ENCODE data around the gene CHDH. TPM values are rescaled to one million over a fixed set of nuclear protein-coding genes. Genes with fewer than 3 reads are reported as not detected.
A peak's percentile ranks its signal among the peaks of the same experiment; 100 is the strongest.

The CHDH gene
- total and polyA plus RNA-seq, 5 donors from 2014 or later = 0.45 to 4.3 (median 1.3) TPM

- H3K9me3 Mint-ChIP-seq = peaks cover 0 to 2% (median 0%) of the 10 kb centered on the region in 7 donors
- H3K27ac Mint-ChIP-seq = peak overlapping the region in 1 of 3 donors; percentile 78
Measured at GRCh38 chr3:53836084-53836872, 9.9 kb downstream of the CHDH start.

GRCh38 chr3:53835257-53835656 is 11.0 kb downstream of the CHDH start:
- H3K36me3 Mint-ChIP-seq = no peaks in the 10 kb centered on the region
- DNase-seq = no peak
- no peaks in the 10 kb centered on the region for H3K27me3 ChIP-seq (ENCODE audit: control insufficient read depth, insufficient read depth, low read length)
- H3K36me3 ChIP-seq (ENCODE audit: control insufficient read depth, insufficient read depth, low read length) = no peaks in the 10 kb centered on the region
- H3K4me1 ChIP-seq (ENCODE audit: control insufficient read depth, insufficient read depth, low read length, poor library complexity, severe bottlenecking) = peaks cover 6% of the 10 kb centered on the region
- H3K9me3 Mint-ChIP-seq = peaks cover 0 to 2% (median 0%) of the 10 kb centered on the region in 7 donors
- no peak for ATAC-seq (ENCODE audit: low read depth in 2 of 2)
- no peak overlapping the region for H3K27ac ChIP-seq (ENCODE audit: insufficient read depth, low read length, poor library complexity, severe bottlenecking)
- H3K4me3 ChIP-seq (ENCODE audit: low read depth, low read length) = no peak overlapping the region
- H3K27ac Mint-ChIP-seq = no peak overlapping the region
- H3K9me3 ChIP-seq (ENCODE audit: control insufficient read depth in 2 of 2, low read length in 2 of 2) = no peaks in the 10 kb centered on the region
- peaks cover 9% of the 10 kb centered on the region for H3K27me3 Mint-ChIP-seq
- H3K4me1 Mint-ChIP-seq = no peaks in the 10 kb centered on the region
- no peak overlapping the region for H3K4me3 Mint-ChIP-seq

More at GRCh38 chr3:53836084-53836872, 9.9 kb downstream of the CHDH start:
- DNase-seq = no peak
- peaks cover 6% of the 10 kb centered on the region for H3K4me1 ChIP-seq (ENCODE audit: control insufficient read depth, insufficient read depth, low read length, poor library complexity, severe bottlenecking)
- ATAC-seq (ENCODE audit: low read depth in 2 of 2) = no peak
- H3K27ac ChIP-seq (ENCODE audit: insufficient read depth, low read length, poor library complexity, severe bottlenecking) = no peak overlapping the region
- Mint-ChIP-seq H3K36me3 (no peaks in the 10 kb centered on the region), H3K27me3 (peaks cover 9% of the 10 kb centered on the region), H3K4me1 (no peaks in the 10 kb centered on the region), H3K4me3 (no peak overlapping the region)
- H3K9me3 ChIP-seq (ENCODE audit: control insufficient read depth in 2 of 2, low read length in 2 of 2) = no peaks in the 10 kb centered on the region
- no peaks in the 10 kb centered on the region for H3K27me3 ChIP-seq (ENCODE audit: control insufficient read depth, insufficient read depth, low read length)
- no peaks in the 10 kb centered on the region for H3K36me3 ChIP-seq (ENCODE audit: control insufficient read depth, insufficient read depth, low read length)
- no peak overlapping the region for H3K4me3 ChIP-seq (ENCODE audit: low read depth, low read length)

GRCh38 chr3:53834429-53835095 is 11.7 kb downstream of the CHDH start:
- Histone ChIP-seq H3K36me3 (ENCODE audit: control insufficient read depth, insufficient read depth, low read length) (no peaks in the 10 kb centered on the region), H3K9me3 (ENCODE audit: control insufficient read depth in 2 of 2, low read length in 2 of 2) (no peaks in the 10 kb centered on the region), H3K27ac (ENCODE audit: insufficient read depth, low read length, poor library complexity, severe bottlenecking) (no peak overlapping the region), H3K27me3 (ENCODE audit: control insufficient read depth, insufficient read depth, low read length) (no peaks in the 10 kb centered on the region), H3K4me3 (ENCODE audit: low read depth, low read length) (no peak overlapping the region), H3K4me1 (ENCODE audit: control insufficient read depth, insufficient read depth, low read length, poor library complexity, severe bottlenecking) (peaks cover 6% of the 10 kb centered on the region)
- Mint-ChIP-seq H3K9me3 (peaks cover 0 to 2% (median 0%) of the 10 kb centered on the region in 7 donors), H3K27me3 (peaks cover 2% of the 10 kb centered on the region), H3K4me1 (no peaks in the 10 kb centered on the region), H3K36me3 (no peaks in the 10 kb centered on the region), H3K4me3 (no peak overlapping the region), H3K27ac (no peak overlapping the region)
- DNase-seq (no peak), ATAC-seq (ENCODE audit: low read depth in 2 of 2) (no peak)

GRCh38 chr3:53833700-53834099 is 12.5 kb downstream of the CHDH start:
- H3K9me3 ChIP-seq (ENCODE audit: control insufficient read depth in 2 of 2, low read length in 2 of 2) = no peaks in the 10 kb centered on the region
- peaks cover 0 to 2% (median 0%) of the 10 kb centered on the region in 7 donors for H3K9me3 Mint-ChIP-seq
- no peak overlapping the region for H3K4me3 ChIP-seq (ENCODE audit: low read depth, low read length)
- H3K27me3 ChIP-seq (ENCODE audit: control insufficient read depth, insufficient read depth, low read length) = no peaks in the 10 kb centered on the region
- no peak overlapping the region for H3K4me3 Mint-ChIP-seq
- no peak overlapping the region for H3K27ac Mint-ChIP-seq
- peaks cover 6% of the 10 kb centered on the region for H3K4me1 ChIP-seq (ENCODE audit: control insufficient read depth, insufficient read depth, low read length, poor library complexity, severe bottlenecking)
- ATAC-seq (ENCODE audit: low read depth in 2 of 2) (no peak), DNase-seq (no peak)
- H3K36me3 Mint-ChIP-seq = no peaks in the 10 kb centered on the region
- H3K36me3 ChIP-seq (ENCODE audit: control insufficient read depth, insufficient read depth, low read length) = no peaks in the 10 kb centered on the region
- no peaks in the 10 kb centered on the region for H3K4me1 Mint-ChIP-seq
- H3K27ac ChIP-seq (ENCODE audit: insufficient read depth, low read length, poor library complexity, severe bottlenecking) = no peak overlapping the region
- no peaks in the 10 kb centered on the region for H3K27me3 Mint-ChIP-seq

- H3K9me3 Mint-ChIP-seq = peaks cover 0 to 2% (median 0%) of the 10 kb centered on the region in 7 donors
Measured at GRCh38 chr3:53833053-53833645, 13.1 kb downstream of the CHDH start.

GRCh38 chr3:53830944-53831343 is 15.3 kb downstream of the CHDH start:
- Histone ChIP-seq H3K36me3 (ENCODE audit: control insufficient read depth, insufficient read depth, low read length) (no peaks in the 10 kb centered on the region), H3K9me3 (ENCODE audit: control insufficient read depth in 2 of 2, low read length in 2 of 2) (no peaks in the 10 kb centered on the region), H3K27ac (ENCODE audit: insufficient read depth, low read length, poor library complexity, severe bottlenecking) (no peak overlapping the region), H3K4me1 (ENCODE audit: control insufficient read depth, insufficient read depth, low read length, poor library complexity, severe bottlenecking) (no peaks in the 10 kb centered on the region), H3K4me3 (ENCODE audit: low read depth, low read length) (no peak overlapping the region), H3K27me3 (ENCODE audit: control insufficient read depth, insufficient read depth, low read length) (no peaks in the 10 kb centered on the region)
- peaks cover 0 to 2% (median 0%) of the 10 kb centered on the region in 7 donors for H3K9me3 Mint-ChIP-seq
- no peaks in the 10 kb centered on the region for H3K36me3 Mint-ChIP-seq
- ATAC-seq (ENCODE audit: low read depth in 2 of 2) (no peak), DNase-seq (no peak)
- H3K27me3 Mint-ChIP-seq = peaks cover 3% of the 10 kb centered on the region
- no peak overlapping the region for H3K4me3 Mint-ChIP-seq
- H3K4me1 Mint-ChIP-seq = peaks cover 0 to 3% (median 0%) of the 10 kb centered on the region in 4 donors
- no peak overlapping the region for H3K27ac Mint-ChIP-seq

More at GRCh38 chr3:53833053-53833645, 13.1 kb downstream of the CHDH start:
- H3K27ac Mint-ChIP-seq = no peak overlapping the region
- H3K4me3 ChIP-seq (ENCODE audit: low read depth, low read length) = no peak overlapping the region
- DNase-seq = no peak
- no peak for ATAC-seq (ENCODE audit: low read depth in 2 of 2)
- no peaks in the 10 kb centered on the region for H3K36me3 ChIP-seq (ENCODE audit: control insufficient read depth, insufficient read depth, low read length)
- no peaks in the 10 kb centered on the region for H3K27me3 Mint-ChIP-seq
- H3K27ac ChIP-seq (ENCODE audit: insufficient read depth, low read length, poor library complexity, severe bottlenecking) = no peak overlapping the region
- no peak overlapping the region for H3K4me3 Mint-ChIP-seq
- no peaks in the 10 kb centered on the region for H3K27me3 ChIP-seq (ENCODE audit: control insufficient read depth, insufficient read depth, low read length)
- H3K4me1 ChIP-seq (ENCODE audit: control insufficient read depth, insufficient read depth, low read length, poor library complexity, severe bottlenecking) = peaks cover 6% of the 10 kb centered on the region
- no peaks in the 10 kb centered on the region for H3K9me3 ChIP-seq (ENCODE audit: control insufficient read depth in 2 of 2, low read length in 2 of 2)
- H3K36me3 Mint-ChIP-seq = no peaks in the 10 kb centered on the region
- H3K4me1 Mint-ChIP-seq = no peaks in the 10 kb centered on the region

GRCh38 chr3:53829605-53830004 is 16.6 kb downstream of the CHDH start:
- H3K27ac ChIP-seq (ENCODE audit: insufficient read depth, low read length, poor library complexity, severe bottlenecking) = no peak overlapping the region
- no peaks in the 10 kb centered on the region for H3K9me3 ChIP-seq (ENCODE audit: control insufficient read depth in 2 of 2, low read length in 2 of 2)
- no peaks in the 10 kb centered on the region for H3K9me3 Mint-ChIP-seq
- peaks cover 0 to 7% (median 0%) of the 10 kb centered on the region in 4 donors for H3K4me1 Mint-ChIP-seq
- no peak overlapping the region for H3K4me3 Mint-ChIP-seq
- no peaks in the 10 kb centered on the region for H3K36me3 ChIP-seq (ENCODE audit: control insufficient read depth, insufficient read depth, low read length)
- H3K36me3 Mint-ChIP-seq = no peaks in the 10 kb centered on the region
- no peak for ATAC-seq (ENCODE audit: low read depth in 2 of 2)
- DNase-seq = no peak
- no peak overlapping the region for H3K27ac Mint-ChIP-seq
- H3K27me3 ChIP-seq (ENCODE audit: control insufficient read depth, insufficient read depth, low read length) = no peaks in the 10 kb centered on the region
- peaks cover 7% of the 10 kb centered on the region for H3K27me3 Mint-ChIP-seq
- H3K4me1 ChIP-seq (ENCODE audit: control insufficient read depth, insufficient read depth, low read length, poor library complexity, severe bottlenecking) = no peaks in the 10 kb centered on the region
- no peak overlapping the region for H3K4me3 ChIP-seq (ENCODE audit: low read depth, low read length)

All from CD4-positive, CD25-positive, alpha-beta regulatory T cell (primary cell).